ENCODE data around the gene CD37. TPM values are rescaled to one million over a fixed set of nuclear protein-coding genes. Genes with fewer than 3 reads are reported as not detected.

CD37 gene
- total and polyA plus RNA-seq, 10 of the 15 experiments (the other 5 are each of a cell fraction or from before 2014, with no cell fraction given): 34.1 to 359 (median 108) TPM

GRCh38 chr19:49357186-49357585, 22.0 kb downstream of the CD37 start:
- Histone ChIP-seq H3K9ac (ENCODE audit: control insufficient read depth, insufficient read depth, low read length) (no peak overlapping the region), H3K4me1 (ENCODE audit: control insufficient read depth, insufficient read depth, low read length) (no peaks in the 10 kb centered on the region; the same call in 1 of the 2 replicates), H3K9me3 (replicated peaks; ENCODE audit: control insufficient read depth, insufficient read depth, low read length) (no peaks in the 10 kb centered on the region), H3K4me3 (no peak overlapping the region), H3K27ac (ENCODE audit: control insufficient read depth, insufficient read depth) (no peak overlapping the region), H4K20me1 (ENCODE audit: control insufficient read depth, insufficient read depth) (no peaks in the 10 kb centered on the region), H3K27me3 (replicated peaks in 1 of 2; ENCODE audit: control insufficient read depth in 2 of 2, insufficient read depth in 2 of 2, low read length in 1 of 2) (peaks cover 6 to 8% of the 10 kb centered on the region in 2 experiments; a peak in 3 of 4 replicates), H3K36me3 (ENCODE audit: control insufficient read depth in 2 of 2, insufficient read depth in 2 of 2, low read length in 1 of 2) (no peaks in the 10 kb centered on the region), H3K79me2 (ENCODE audit: control insufficient read depth, insufficient read depth, low read length) (no peaks in the 10 kb centered on the region), H2AFZ (ENCODE audit: control insufficient read depth, low read depth, low read length) (no peak overlapping the region), H3K4me2 (ENCODE audit: control insufficient read depth, insufficient read depth) (no peak overlapping the region)
- ATAC-seq (peak; percentile 29; the same call in 1 of the 3 replicates), DNase-seq (ENCODE audit: low read depth, low spot score) (no peak), FAIRE-seq (no peak)
- intact Hi-C loops (cut with micrococcal nuclease; ENCODE audit: unreplicated experiment): no loop called here
- in situ Hi-C loops (cut with MboI): no loop called here
- TF ChIP-seq ZBTB33 (IDR thresholded peaks at IDR 0.05): no peak
- TF ChIP-seq USF2 (IDR thresholded peaks at IDR 0.05; ENCODE audit: borderline replicate concordance, low read depth, low read length): no peak
- TF ChIP-seq, protein P1, sequence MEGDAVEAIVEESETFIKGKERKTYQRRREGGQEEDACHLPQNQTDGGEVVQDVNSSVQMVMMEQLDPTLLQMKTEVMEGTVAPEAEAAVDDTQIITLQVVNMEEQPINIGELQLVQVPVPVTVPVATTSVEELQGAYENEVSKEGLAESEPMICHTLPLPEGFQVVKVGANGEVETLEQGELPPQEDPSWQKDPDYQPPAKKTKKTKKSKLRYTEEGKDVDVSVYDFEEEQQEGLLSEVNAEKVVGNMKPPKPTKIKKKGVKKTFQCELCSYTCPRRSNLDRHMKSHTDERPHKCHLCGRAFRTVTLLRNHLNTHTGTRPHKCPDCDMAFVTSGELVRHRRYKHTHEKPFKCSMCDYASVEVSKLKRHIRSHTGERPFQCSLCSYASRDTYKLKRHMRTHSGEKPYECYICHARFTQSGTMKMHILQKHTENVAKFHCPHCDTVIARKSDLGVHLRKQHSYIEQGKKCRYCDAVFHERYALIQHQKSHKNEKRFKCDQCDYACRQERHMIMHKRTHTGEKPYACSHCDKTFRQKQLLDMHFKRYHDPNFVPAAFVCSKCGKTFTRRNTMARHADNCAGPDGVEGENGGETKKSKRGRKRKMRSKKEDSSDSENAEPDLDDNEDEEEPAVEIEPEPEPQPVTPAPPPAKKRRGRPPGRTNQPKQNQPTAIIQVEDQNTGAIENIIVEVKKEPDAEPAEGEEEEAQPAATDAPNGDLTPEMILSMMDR (IDR thresholded peaks at IDR 0.05 in 2 of 3, conservative IDR thresholded peaks at IDR 0.05 in 1 of 3; ENCODE audit: control insufficient read depth in 2 of 3, extremely low read depth in 1 of 3, insufficient read depth in 1 of 3, low read depth in 3 of 3, low read length in 3 of 3): no peak
- TF ChIP-seq ZNF687 (IDR thresholded peaks at IDR 0.05): no peak
- TF ChIP-seq CHD2 (IDR thresholded peaks at IDR 0.05; ENCODE audit: borderline replicate concordance, low read depth, low read length): no peak
- no peak for TF ChIP-seq NFYB (IDR thresholded peaks at IDR 0.05; ENCODE audit: insufficient read depth, low read depth, low read length)
- no peak for TF ChIP-seq EGR1 (IDR thresholded peaks at IDR 0.05; ENCODE audit: borderline replicate concordance in 1 of 2, low read depth in 2 of 2, low read length in 2 of 2)
- TF ChIP-seq IKZF2 (IDR thresholded peaks at IDR 0.05): no peak
- TF ChIP-seq ZNF622 (IDR thresholded peaks at IDR 0.05): no peak
- CTCF ChIA-PET: interaction anchor here (0.6 kb wide), 1 partner anchor 159 kb away, joined by 3 read pairs; no protein-coding TSS in a partner anchor
- POLR2A ChIA-PET: interaction anchor here (1.1 kb wide), 1 partner anchor 8 kb away, joined by 3 read pairs; no protein-coding TSS in a partner anchor
- SMC1A ChIA-PET (ENCODE audit: uncharacterized antibody, unreplicated experiment): no interaction called here
- no TSS peak for BruUV-seq (replicated peaks)
- 17% methylated on average over 9 of the region's 9 CpGs for WGBS (ENCODE audit: insufficient coverage, insufficient replicate concordance, low lambda C conversion rate, missing lambda C conversion rate)
- RAD21 ChIA-PET (ENCODE audit: unreplicated experiment): no interaction called here

Data from GM12878 (cell line).